GM21515 (cell line): ENCODE measurements around the gene KIFAP3.

Source experiments
- ATAC-seq: cut with Tn5 transposase; IDR thresholded peaks from one replicate; pipeline ENCODE4 v1.9.1; 2021; ENCODE audit not compliant: unreplicated experiment

KIFAP3 gene

GRCh38 chr1:169989246-169989645, 85.2 kb downstream of the KIFAP3 start:
- no peak for ATAC-seq

- ATAC-seq = no peak
Observed at GRCh38 chr1:169985757-169986156, 88.7 kb downstream of the KIFAP3 start.

- no peak for ATAC-seq
Observed at GRCh38 chr1:169974067-169974466, 100.4 kb downstream of the KIFAP3 start.

- ATAC-seq = no peak
Observed at GRCh38 chr1:169970114-169970513, 104.4 kb downstream of the KIFAP3 start.

GRCh38 chr1:169968174-169968573, 106.3 kb downstream of the KIFAP3 start:
- no peak for ATAC-seq

GRCh38 chr1:169964206-169964605, 110.3 kb downstream of the KIFAP3 start:
- ATAC-seq = no peak

GRCh38 chr1:169959686-169960085, 114.8 kb downstream of the KIFAP3 start:
- no peak for ATAC-seq

GRCh38 chr1:169958987-169959386, 115.5 kb downstream of the KIFAP3 start:
- ATAC-seq = no peak

- no peak for ATAC-seq
Observed at GRCh38 chr1:169957884-169958283, 116.6 kb downstream of the KIFAP3 start.

- no peak for ATAC-seq
Observed at GRCh38 chr1:169951108-169951507, 123.4 kb downstream of the KIFAP3 start.

- no peak for ATAC-seq
Observed at GRCh38 chr1:169949139-169949538, 125.4 kb downstream of the KIFAP3 start.

GRCh38 chr1:169946206-169946605, 128.3 kb downstream of the KIFAP3 start:
- no peak for ATAC-seq

- no peak for ATAC-seq
Observed at GRCh38 chr1:169945181-169945580, 129.3 kb downstream of the KIFAP3 start.

- ATAC-seq = no peak
Observed at GRCh38 chr1:169944621-169945020, 129.9 kb downstream of the KIFAP3 start.

- ATAC-seq = no peak
Observed at GRCh38 chr1:169943963-169944526, 130.4 kb downstream of the KIFAP3 start.

- no peak for ATAC-seq
Observed at GRCh38 chr1:169941982-169942830, 132.3 kb downstream of the KIFAP3 start.

GRCh38 chr1:169933984-169934725, 140.3 kb downstream of the KIFAP3 start:
- ATAC-seq = no peak

GRCh38 chr1:169931795-169932231, 142.7 kb downstream of the KIFAP3 start:
- no peak for ATAC-seq

- no peak for ATAC-seq
Observed at GRCh38 chr1:169929210-169929526, 145.3 kb downstream of the KIFAP3 start.

GRCh38 chr1:169928438-169929209, 145.9 kb downstream of the KIFAP3 start:
- peak; percentile 74 for ATAC-seq
